Activated CD4-positive, alpha-beta T cell treated with anti-CD3 and anti-CD28 coated beads, Interleukin-2, amount 50 U/mL, for 48 hours (primary cell): ENCODE measurements around the gene CBX1.

Source experiments
- DNase-seq, 2 experiments: peaks; one replicate each; pipeline ENCODE4 v3.0.0-alpha.2; 2020

CBX1 gene

DNA sequence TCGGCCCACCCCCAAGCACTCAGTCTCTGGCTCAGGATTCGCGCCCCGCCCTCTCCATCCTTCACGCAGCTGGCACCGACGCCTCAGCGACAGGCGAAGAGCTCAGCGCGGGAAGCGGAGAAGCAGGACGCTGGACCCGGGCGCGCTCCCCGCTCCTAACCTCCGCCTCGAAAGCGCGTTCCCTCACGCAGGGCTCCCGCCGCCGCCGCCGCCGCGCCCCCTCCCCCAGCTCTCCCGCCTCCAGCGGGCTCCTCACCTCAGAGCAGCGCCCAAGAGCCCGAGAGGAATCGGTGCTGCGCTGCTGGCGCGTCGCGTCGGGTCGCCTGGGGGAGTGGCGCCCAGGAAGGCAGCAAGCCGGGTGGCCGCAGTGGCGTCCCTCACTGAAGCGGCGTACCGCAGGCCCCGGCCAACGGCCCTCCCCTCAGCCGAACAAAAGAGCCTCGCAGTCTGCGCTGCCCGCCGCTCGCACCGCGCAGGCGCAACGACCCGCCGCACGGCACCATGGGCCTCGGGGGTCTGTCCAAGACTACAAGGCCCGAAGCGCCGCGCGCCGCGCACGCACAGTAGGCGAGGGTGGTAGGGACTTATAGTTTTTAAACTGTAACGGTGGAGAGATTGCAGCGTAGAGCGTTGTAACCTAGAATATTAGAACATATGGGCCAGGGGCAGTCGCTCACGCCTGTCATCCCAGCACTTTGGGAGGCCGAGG lies at the start of gene CBX1:
CBX1 (minus strand) TSS at position 467 of the 709 bp plus-strand sequence. CDS start 24,474 bp downstream, outside the sequence.
- peak; percentile 92 to 94 for DNase-seq

DNA sequence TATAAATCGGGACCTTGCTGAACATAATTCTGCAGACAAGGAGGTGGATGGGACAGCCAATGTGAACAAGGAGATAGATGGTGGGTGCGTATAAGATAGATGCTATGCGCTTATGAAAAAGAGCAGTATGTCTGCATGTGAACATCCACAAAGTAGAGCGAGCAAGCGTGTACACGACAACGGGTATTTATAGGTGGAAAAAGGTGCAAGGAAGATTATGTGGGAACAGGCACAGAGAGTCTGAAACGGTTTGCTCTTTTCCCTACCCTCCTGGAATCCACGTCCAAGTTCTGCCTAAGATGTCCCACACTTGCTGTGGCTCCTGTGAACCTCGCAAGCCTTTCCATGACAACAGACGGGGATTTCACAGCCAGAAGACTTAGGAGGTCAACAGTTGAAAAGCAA lies 49.3 kb upstream of the CBX1 start:
- no peak for DNase-seq

DNA sequence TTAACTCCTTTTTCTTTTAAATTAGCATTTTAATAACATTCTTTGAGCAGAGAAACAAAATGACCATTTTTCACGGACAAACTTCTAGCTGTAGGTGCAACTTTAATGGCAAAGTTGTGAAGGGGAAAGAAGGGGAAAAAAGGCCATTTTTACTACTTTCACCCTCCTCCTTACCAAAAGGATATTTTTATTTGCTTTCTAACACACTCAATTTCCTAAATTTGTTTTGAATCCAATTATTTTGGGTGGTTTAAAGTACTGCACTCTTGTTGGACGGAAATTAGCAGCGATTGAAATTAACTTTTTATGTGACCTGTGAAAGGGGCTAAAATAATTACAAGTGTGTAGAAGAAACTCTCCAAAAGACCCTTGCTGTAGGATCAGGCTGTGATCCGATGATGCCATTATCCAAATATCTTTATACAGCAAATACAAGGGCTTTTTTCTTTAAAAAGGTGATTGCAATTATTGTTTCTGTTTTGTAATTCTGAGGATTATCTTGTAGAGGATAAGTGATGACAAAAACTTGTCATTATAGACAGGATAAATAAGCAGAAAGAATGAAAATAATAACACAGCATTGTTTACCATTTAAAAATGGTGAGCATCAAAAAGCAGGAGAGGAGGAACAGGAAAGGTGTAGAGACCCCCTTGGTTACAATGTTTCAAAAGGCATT lies 48.6 kb upstream of the CBX1 start:
- DNase-seq = no peak

DNA sequence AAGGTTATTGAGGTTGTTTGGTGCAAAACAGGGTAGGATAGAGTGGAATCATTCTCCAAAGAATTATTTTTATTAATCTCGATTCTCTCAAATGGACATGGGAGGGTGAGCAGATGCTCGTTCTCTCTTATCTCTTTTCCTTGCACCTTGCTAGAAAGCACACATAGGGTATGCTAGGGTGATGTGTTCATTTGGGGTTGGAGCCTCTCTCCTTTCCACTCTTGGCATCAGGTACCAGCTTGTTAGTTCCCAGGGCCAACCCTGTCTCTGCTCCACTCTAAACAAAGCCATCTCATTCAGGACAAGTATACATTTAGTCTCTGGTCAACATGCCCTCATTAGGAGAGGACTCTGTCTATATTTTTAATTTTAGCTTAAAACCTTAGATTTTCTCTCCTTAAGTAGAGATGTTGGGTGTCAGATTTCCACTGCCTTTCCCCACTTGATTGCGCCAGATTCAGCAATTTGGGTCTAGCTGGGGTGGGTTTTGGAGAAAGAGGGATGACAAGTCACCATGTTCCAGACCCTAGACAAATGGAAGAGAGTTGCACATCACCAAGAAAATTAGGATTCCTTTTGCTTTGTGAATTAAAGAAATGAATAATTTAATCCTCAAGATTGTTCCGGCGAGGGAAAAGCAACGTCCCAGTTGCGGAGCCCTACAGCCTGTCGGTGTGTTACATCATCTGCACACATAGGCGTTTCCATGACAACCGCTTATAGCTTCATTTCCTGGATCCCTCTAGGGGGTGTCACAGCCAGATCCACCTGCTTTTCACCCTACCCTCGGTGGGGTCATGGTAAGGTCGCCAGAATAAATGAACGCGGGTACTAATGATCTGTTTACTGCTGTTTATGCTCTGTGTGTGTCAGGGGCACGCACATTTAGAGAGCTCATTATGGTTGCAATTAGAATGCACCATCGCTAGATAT lies 47.8 kb upstream of the CBX1 start:
- no peak for DNase-seq

DNA sequence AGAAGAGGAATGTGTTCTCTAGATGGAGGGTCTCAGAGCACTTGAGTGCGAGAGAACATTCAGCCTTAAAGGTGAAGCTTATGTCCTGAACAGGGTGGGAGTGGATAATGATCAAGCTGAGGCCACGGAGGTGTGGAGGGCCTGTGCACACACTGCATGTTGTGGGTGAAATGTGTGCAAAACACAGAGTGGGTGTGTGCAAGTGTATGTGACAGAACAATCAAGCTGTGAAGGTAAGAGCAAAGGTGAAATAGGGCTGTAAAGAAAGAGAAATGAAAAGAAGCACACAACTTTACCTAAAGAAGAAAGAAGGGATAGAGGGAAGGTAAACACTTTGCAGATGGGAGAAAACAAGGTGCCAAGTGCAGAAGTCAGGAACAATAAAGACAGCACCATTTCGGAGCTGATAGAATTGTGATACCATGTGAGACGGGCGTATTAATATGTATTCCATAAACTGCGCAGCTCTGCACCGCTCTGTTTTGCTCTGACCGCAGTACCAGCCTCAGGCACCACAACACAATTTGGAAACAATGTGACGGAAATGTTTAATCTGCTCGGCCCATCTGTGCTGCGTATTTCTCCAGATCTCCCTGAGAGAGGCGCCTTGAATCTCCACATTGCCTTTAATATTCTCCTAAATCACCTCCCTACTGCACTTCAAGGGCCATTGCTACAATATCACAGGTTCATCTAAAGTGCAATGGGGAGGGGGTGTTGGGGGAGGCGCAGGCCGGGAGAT lies 46.9 kb upstream of the CBX1 start:
- no peak for DNase-seq

DNA sequence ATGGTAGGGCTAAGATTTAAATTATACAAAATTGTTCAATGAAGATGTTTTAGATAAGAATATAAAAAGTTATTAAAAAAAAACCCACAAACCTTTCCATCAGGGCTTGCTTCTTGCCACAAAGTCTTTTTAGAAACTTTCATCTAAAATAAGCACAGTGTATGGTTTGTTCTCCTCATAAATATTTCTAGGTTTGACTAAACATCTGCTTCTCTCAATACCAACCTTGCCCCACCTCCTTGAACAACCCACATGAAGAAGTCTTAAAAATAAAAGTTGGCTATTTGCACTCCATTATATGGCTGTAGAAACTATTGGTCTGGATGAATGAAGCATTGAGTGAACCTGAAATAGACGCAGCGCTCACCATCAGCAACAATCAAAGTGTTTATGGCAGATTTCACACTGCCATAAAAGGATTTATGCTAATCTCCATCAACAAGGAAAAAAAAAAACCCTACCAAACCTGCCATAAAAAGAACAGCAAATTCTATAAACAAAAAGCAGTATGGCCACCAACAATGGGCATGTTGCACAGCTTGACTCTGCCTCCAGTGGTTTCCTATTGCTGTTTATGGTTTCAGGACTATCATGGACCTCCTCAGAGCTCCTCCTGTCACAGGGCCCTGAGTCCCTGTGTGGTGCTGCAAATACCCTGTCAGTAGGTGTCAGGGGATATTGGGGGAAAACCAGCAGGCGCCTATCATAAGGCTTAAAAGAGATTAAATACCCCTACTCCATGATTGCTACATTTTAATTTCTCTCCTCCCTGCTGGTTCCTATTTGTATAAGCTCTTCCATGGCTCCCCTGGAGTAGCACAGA lies 43.9 kb upstream of the CBX1 start:
- no peak for DNase-seq

DNA sequence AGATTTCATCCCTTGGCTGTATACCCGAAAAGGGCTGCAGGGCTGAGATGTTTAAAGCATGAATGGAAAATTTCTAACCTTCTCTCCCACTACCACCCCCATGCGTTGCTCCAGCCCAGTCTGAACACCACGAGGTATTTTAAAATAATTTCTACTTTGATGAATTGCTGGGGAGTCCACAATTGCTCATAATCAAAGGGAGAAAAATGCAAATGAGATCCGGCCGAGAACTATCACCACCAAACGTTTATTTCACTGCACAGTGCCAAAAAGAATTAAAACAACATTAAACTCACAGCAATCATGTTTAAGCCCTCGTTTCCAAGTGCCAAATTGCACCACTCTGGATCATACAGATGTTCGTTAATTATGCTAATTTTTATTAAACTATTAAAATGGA lies 43.0 kb upstream of the CBX1 start:
- DNase-seq = no peak

DNA sequence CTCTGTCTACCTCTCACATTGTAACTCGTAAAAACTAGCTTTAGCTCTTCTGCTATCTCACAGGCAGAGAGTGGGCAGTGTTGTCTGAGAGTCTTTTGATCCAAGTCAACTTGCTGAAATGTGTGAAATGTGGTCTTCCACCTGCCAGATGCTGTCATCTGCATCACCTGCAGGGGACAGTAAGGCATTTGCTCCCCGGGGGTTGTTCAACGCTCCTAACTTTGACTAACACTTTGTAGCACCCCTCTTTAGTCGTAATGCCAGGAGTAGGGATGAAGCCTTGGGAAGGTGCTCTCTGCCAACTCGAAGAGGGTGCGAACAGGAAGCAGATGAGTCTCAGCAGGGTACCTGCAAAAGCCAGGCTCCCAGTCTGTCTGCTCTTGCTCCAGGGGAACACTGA lies 42.4 kb upstream of the CBX1 start:
- DNase-seq = no peak

DNA sequence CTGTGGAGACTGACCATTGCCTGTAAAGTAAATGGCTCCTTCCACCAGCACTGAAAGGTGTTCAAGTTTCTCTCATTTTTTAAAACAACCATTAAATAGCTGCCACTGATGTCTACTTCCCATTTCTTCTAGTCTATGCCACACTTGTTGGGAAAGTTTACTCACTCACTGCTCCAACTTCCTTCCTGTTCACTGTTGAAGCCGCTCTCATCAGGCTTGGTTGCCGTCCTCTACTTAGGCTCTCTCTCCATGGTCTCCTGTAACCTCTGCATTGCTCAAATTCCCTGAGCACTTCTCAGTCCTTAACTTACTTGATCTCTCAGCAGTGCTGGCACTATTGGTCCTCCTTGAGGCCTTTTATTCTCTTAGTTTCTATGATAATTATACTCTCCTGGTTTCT lies 38.7 kb upstream of the CBX1 start:
- no peak for DNase-seq

DNA sequence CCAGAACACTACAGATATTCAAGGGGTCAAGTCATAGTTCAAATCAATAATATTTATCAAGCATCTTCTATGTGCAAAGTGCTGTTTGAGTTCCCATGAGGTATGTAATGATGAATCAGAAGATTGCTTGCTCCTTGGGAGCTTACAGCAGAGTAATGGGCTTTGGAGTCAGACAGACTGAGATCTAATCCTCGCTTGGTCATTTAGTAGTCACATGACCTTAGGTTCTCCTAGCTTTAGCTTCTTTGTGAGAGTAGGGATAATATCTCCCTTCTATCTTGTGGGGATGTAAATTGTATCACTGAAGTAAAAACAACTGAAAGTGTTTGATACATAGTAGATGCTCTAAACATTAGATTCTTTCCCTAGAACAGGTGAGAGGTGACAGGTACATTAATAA lies 36.4 kb upstream of the CBX1 start:
- no peak for DNase-seq

DNA sequence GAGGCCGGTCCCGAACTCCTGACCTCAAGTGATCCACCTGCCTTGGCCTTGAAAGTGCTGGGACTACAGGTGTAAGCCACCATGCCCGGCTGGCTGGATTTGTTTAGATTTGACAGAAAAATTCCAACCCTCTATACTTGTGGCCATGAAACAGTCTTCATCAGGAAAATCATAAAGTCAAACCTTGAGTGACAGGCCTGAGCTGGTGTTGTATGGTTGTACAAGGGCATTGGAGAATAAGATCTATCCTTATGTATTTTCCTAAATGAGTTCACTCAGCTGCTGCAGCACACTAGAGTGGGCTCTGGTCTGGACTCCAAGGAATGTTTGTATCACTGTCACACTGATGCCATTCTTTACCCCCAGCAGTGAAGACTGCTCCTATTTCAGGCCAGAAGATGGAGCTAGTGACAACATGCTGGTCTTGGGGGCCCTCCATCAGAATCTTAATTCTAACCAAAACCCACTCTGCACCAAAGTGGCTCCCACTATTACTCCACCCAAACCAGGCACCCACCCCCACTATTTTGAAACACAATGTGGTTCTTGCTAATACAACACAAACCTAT lies 33.7 kb upstream of the CBX1 start:
- no peak for DNase-seq

DNA sequence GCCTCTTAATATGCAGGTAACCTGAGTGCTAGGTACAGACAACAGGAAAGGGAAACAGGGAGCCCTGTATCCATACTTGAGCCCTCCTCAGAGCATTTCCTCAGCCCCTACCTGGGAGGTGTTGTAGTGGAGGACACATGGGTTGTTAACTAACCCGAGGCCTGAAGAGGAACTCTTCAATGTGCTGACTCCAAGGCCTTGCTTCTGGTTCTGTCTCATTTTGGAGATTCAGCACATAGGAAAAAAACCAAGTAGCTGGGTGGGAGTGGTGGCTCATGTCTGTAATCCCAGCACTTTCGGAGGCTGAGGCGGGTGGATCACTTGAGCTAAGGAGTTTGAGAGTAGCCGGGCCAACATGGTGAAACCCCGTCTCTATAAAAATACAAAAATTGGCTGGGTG lies 31.1 kb upstream of the CBX1 start:
- no peak for DNase-seq

DNA sequence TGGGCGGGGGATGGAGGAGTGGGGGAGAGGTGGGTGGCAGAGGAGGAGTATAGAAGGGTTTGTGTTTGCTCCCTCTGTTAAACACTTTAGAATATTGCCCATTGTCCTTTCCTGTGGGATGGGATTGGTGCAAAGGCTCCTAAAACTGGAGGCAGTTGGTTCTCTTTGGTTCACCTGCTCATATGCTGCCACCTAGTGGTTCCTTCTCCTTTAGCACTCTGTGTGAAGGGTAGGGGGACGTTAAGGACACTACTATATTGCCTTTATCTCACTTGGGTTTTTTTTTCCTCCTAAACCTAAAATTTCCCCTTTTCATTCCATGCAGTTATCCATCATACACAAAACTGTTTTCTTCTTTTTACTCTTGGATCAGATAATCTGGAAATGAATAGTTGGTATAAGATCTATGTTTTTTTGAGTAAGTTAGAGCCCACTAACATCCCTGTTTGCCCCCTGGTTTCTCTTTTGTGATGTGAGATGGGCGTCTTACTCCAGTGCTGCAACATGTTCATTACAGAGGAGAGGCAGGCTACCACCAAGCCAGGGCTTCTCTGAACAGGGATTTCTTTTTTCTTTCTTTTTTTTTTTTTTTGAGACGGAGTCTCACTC lies 30.0 kb upstream of the CBX1 start:
- peak; percentile 30 to 56 for DNase-seq

DNA sequence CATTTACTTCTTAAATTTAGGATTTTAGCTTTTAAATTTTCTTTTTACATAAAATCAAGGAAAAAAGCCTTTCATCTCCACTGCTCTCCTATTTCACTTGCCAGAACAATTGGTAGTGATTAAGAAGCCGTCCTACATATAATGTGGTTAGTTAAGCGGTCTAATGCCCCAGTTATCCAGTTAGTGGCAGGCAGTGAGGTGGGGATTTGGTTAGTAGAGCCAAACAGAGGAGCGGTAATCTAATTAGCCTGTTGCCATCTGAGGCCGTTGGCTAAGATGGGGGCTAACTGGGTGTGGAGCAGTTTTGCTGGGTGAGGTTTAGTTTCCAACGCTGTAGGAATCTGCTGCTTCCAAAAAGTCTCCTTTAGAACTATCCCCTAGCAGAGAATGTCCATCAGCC lies 28.7 kb upstream of the CBX1 start:
- no peak for DNase-seq

DNA sequence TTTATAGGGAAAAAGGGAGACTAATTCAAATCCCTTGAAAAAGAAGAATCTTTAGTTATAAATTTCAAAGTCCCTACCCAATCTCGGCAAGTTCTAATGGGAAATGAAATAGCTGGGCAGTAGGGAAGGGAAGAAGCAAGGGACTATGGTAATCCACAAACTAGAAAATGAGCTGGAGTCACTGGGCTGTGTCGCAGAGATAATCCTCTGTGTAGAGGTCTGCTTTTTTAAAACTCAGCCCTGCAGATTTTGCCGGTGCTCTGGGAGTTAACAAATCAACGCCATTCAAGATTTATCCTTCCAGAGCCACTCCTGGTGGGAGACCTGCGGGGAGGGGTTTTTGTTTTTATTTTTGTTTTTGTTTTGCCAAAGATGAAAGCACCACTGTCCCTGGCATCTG lies 27.1 kb upstream of the CBX1 start:
- DNase-seq = no peak

DNA sequence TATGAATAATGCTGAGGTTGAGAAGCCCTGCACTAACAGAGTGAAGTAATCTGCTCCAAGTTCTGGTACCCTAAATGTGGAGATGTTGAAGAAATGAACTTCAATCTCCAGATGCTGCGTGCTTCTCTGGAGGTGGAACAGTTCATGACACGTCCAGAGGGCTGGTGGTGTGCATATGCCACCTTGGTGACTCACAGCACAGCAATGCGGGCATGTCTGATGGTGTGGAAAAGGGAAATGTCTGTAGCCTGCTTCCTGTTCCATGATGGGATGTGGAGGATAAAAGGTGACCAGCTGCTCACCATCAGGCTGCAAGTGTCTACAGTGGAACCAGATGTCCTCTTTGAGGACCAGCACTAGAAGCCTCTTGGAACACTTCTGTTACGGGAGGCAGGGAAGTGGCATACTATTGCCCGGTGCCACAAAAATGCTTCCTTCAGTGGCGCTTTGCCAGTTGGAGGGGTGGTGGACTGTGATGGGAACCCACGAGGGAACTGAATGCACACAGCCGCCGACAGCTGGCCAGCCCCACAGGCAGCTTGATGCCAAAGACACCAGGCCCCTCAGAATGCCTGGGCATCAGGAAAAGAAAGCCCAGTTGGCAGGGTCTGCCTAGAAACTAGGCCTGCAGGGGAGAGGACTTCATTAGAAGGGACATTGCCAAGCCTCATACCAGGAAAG lies 26.2 kb upstream of the CBX1 start:
- DNase-seq = no peak

DNA sequence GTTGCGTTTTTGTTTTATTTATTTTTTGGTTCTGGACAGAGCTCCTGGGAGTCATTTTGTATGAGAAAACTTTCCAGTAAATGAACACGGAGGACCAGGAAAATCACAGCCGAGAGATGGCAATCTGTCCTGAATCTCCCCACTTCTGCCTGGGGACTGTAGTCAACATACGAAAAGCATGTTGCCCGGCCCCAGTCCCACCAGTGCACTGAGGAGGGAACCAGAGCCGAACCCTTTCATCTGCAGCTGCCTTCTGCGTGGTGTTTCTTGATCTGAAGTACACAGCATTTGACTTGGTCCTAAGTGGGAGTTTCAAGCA lies 25.2 kb upstream of the CBX1 start:
- DNase-seq = no peak

DNA sequence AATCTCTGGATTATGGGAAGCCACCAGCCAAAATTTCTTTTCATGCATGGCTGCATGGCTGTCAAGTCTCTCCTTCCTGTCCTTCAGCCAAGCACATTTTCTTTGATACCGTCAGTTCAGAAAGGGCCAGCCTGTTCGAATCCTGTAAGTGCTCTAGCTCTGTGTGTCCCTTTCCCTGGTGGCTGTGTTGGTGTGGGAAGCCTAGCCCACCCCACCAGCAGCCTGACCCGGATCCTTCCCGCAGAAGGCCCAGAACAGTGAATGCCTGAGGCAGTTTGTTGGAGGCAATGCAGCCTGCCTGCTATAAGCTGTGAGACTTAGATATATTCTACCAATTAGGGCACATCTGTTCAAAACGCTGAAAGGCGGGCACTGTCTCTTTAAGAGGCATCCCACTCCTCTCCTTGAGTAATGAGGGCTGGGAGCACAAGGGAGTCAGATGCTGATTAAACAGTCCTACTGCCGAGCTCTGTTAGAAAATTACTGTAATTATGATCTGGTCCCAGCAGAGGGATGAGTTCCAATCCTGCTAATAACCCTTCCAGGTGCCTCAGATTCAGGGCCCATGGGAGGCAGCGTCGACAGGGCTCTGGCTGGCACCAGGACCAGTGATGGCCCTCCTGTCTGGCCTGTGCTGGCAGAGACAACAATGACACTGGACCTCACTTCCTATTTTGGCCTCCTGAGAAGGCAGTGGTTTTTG lies 24.7 kb upstream of the CBX1 start:
- DNase-seq = no peak

DNA sequence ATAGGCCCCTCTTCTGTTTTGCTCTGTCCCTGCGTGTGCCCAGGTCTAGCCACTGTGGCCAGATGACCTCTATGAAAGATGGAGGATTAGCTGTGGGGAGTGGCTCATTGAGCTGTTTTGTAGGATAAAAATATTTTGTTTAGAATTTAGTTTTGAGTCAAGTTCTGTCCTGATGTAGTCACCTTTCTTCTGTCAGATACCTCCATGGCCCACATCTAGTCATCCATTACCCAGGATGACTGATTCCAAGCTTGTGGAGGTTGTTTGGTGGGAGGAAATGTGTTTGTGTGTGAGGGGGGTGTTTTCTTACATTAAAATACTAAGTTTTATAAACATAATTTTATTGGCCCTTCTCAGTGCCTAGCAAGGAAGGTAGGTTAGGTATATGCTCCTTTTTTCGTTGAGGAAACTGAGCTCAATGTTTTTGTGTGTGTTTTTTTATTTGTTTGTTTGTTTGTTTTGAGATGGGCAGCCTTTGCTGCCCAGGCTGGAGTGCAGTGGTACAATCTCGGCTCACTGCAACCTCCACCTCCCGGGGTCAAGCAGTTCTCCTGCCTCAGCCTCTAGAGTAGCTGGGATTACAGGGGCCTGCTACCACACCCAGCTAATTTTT lies 22.6 kb upstream of the CBX1 start:
- DNase-seq = no peak

DNA sequence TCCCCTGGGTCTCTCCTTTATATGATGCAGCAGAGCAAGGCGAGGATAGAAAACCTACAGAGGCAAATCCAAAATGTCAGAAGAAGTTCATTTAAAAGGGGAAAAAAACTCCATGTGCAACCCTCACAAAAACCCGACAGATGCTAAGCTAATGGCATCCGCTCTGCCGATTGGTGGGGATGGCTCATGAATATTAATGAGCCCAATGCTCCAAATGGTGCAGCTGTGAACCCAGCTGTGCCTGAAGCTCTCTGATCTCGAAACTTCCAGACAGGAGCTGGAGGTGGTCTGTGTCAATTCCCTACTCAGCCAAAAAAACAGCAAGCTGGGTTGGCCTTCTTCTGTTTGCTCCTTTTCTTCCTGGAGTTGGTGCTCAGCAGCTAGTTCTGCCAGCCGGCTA lies 21.8 kb upstream of the CBX1 start:
- DNase-seq = no peak
